Right hindlimb (tissue), 1 donor: ENCODE results near the gene TMEM214.

ENCODE experiments used
- DNase-seq: peaks from one replicate; pipeline ENCODE4 v3.0.0-alpha.2; 2018

The TMEM214 gene

DNA sequence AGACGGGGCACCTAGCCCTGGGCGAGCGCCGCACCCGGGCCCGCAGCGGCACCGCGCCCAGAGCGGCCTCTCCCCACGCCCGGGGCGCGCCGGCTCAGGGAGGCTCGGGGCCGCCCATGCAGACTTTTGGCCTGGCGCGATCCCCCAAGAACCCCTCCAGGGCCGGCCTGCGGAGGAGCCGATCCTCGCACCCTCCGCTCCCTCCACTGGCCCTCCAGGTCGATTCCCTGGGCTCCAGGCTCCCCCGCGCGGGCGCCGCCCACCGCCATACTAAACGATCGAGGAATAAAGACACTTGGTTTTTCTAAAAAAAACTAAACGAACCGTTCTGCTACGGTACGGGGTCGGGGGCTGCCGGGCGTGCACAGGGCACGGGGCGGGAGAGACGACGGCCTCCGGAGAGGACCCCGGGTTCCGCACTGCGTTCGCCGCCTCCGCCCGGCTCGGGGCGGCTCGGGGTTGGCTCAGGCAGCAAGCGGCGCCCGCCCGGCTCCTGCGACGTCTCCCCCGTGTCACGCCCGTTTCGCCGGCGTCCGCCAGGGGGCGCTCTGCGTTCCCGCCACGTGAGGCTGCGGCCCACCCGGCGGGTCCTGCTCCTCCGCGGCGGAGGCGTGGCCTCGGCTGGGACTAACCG, 53.4 kb downstream of the TMEM214 start:
- DNase-seq, result peak; percentile 97

DNA sequence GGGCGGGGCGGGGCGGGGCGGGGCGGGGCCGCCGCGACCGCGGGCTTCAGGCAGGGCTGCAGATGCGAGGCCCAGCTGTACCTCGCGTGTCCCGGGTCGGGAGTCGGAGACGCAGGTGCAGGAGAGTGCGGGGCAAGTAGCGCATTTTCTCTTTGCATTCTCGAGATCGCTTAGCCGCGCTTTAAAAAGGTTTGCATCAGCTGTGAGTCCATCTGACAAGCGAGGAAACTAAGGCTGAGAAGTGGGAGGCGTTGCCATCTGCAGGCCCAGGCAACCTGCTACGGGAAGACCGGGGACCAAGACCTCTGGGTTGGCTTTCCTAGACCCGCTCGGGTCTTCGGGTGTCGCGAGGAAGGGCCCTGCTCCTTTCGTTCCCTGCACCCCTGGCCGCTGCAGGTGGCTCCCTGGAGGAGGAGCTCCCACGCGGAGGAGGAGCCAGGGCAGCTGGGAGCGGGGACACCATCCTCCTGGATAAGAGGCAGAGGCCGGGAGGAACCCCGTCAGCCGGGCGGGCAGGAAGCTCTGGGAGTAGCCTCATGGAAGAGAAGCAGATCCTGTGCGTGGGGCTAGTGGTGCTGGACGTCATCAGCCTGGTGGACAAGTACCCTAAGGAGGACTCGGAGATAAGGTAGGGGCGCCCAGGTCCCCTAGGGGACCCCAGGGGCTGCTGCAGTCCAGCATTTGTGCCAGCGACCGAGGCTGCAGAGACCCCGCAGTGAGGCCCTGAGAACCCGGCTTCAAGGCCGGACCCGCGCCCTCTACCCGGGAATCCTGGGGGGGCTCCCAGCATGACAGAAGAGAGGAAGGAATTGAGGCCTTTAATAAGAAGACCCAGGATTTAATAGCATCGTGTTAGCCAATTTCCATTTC, 54.2 kb downstream of the TMEM214 start, which contains the start of gene KHK:
KHK (plus strand) TSS at position 49 of the 870 bp plus-strand sequence; CDS start at position 537, 488 bp downstream.
- no peak for DNase-seq

DNA sequence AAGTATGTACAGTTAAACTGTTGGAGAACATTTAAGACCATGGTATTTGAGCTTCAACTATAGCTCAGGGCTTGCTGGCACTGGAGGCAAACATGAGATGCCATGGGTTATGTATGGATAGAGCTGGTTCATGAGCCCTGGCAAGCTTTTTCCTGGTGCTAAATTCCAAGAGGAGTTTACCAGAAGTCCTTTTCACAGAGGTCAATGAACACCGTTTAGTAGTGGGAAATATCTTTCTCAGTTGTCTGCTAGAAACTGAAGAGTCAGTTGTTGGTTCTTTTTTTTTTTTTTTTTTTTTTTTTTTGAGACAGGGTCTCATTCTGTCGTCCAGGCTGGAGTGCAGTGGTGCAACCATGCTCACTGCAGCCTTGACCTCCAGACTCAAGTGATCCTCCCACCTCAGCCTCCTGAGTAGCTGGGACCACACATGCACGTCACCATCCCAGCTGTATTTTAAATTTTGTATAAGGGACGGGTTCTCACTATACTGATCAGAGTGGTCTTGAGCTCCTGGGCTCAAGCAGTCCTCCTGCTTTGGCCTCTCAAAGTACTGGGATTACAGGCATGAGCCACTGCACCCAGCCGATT, 55.2 kb downstream of the TMEM214 start:
- no peak for DNase-seq

DNA sequence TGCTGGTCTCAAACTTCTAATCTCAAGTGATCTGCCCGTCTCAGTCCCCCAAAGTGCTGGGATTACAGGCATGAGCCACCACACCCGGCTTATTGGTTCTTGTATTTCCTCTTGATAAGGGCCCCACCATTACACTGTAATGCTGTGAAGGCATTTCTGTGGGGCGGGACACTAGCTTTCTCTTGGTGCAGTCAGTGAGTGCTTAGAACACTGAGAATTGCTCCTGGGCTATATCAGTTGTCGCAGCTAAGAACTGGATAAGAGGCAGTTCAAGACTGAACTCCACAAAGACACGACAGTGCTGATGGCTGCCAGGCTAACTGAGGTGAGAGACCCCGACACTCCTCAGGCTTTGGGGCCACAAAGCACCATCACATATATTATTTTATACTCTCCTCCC, 55.9 kb downstream of the TMEM214 start:
- no peak for DNase-seq

DNA sequence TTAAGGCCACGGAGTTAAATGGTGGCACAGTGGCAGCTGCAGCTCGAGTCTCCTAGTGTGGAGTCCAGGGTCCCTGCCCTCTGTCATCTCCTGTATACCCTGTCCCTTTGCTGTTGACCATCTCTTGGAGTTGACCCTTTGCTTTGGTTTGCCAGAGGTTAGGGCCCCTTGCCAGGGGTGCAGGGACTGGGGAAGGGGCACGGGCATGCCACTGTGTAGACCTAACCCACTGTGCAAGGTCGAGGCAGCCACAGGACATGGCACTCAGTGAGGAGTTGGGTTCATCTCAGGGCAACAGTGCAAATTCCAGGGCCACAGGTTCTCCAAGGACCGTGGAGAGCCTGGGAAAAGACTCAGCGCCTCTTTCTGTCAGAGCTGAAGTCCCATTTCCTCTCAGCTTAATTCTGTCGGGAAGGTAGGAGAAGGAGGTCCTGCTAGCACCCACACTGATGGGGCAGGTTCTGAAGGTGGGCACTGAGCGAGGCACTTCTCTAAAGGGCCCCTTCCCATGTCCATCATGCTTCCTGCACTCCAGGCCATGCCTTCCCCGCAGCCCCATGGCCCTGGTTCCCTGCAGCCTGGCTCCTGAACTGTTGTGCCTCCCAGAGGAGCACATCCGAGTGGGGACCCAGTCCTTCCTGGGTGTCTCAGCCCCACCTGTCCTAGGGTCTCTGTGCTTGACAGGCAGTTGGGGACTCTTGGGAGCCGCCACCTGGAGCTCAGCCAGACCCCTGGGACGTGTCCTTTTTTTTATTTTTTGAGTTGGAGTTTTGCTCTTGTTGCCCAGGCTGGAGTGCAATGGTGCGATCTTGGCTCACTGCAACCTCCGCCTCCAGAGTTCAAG, 56.6 kb downstream of the TMEM214 start:
- DNase-seq, result no peak
